K562 (cell line): Measurements from ENCODE around the gene FKBP8. TPM values are rescaled to one million over a fixed set of nuclear protein-coding genes. Genes with fewer than 3 reads are reported as not detected.
A peak's percentile ranks its signal among the peaks of the same experiment; 100 is the strongest.

Experiments used
- BCOR ChIP-seq: fragments of 450-650 bp; IDR thresholded peaks from 2 replicates; pipeline ENCODE4 v1.6.1; 2016
- CBX3 ChIP-seq, 2 experiments: IDR thresholded peaks; 1 replicate in 1 of 2; 2 replicates in 1 of 2; pipeline ENCODE4 v1.6.1; 2012; ENCODE audit warnings: inconsistent platforms in 2 of 2, low read length in 2 of 2, borderline replicate concordance in 1 of 2, control low read depth in 1 of 2
- CXXC5 ChIP-seq: fragments of 250-450 bp; sonication (Bioruptor Pico); IDR thresholded peaks from 2 replicates; pipeline ENCODE4 v1.8.0; 2022; ENCODE audit warnings: inconsistent platforms, mild to moderate bottlenecking, moderate library complexity
- DACH1 ChIP-seq: fragments of 450-650 bp; IDR thresholded peaks from 2 replicates; pipeline ENCODE4 v1.6.1; 2018; ENCODE audit not compliant: partially characterized antibody
- FOXA1 ChIP-seq: fragments of 450-650 bp; IDR thresholded peaks from 2 replicates; pipeline ENCODE4 v1.6.1; 2016; ENCODE audit warnings: mild to moderate bottlenecking, borderline replicate concordance
- GATAD2B ChIP-seq: fragments of 450-650 bp; IDR thresholded peaks from 2 replicates; pipeline ENCODE4 v1.6.1; 2017; ENCODE audit warnings: mild to moderate bottlenecking, borderline replicate concordance
- HMGN3 ChIP-seq: IDR thresholded peaks from 2 replicates; pipeline ENCODE4 v1.6.1; 2011; ENCODE audit warnings: borderline replicate concordance, low read depth, mild to moderate bottlenecking, mixed read lengths, low read length; ENCODE audit not compliant: insufficient read length; ENCODE audit errors: extremely low read depth
- HNRNPLL ChIP-seq: fragments of 200-400 bp; formaldehyde crosslinking; IDR thresholded peaks from 2 replicates; pipeline ENCODE4 v1.6.1; 2017; ENCODE audit warnings: low read length, low read depth, mild to moderate bottlenecking; ENCODE audit not compliant: poor library complexity, severe bottlenecking
- HNRNPUL1 ChIP-seq: fragments of 200-400 bp; formaldehyde crosslinking; IDR thresholded peaks from 2 replicates; pipeline ENCODE4 v1.6.1; 2017; ENCODE audit warnings: low read length
- JUN ChIP-seq, 2 experiments: sonication (generic) in 1 of 2; formaldehyde crosslinking in 1 of 2; IDR thresholded peaks; 2 replicates each; pipeline versions ENCODE4 v1.6.1 to v1.8.0; 2012 to 2022; ENCODE audit warnings: borderline replicate concordance in 2 of 2, mild to moderate bottlenecking in 2 of 2, improper control_type of control experiment in 1 of 2, low read depth in 1 of 2, low read length in 1 of 2, missing genetic modification reagents in 1 of 2
- MEIS2 ChIP-seq: fragments of 450-650 bp; IDR thresholded peaks from 2 replicates; pipeline ENCODE4 v1.6.1; 2014; ENCODE audit warnings: mild to moderate bottlenecking; ENCODE audit not compliant: partially characterized antibody
- RAD21 ChIP-seq, 2 experiments: fragments of 250-450 bp in 1 of 2; fragments of 450-650 bp in 1 of 2; sonication (Bioruptor Pico) in 1 of 2; formaldehyde crosslinking in 1 of 2; IDR thresholded peaks in 1 of 2; conservative IDR thresholded peaks in 1 of 2; 2 replicates each; pipeline versions ENCODE4 v1.4.0 to v1.8.0; 2020 to 2022; ENCODE audit warnings: mild to moderate bottlenecking in 2 of 2, moderate library complexity in 1 of 2
- RFX1 ChIP-seq: fragments of 450-650 bp; IDR thresholded peaks from 2 replicates; pipeline ENCODE4 v1.6.1; 2016; ENCODE audit warnings: mild to moderate bottlenecking, moderate library complexity
- RFX5 ChIP-seq: IDR thresholded peaks from 2 replicates; pipeline ENCODE4 v1.6.1; 2011; ENCODE audit warnings: low read depth, mild to moderate bottlenecking, improper control_type of control experiment, low read length
- STAT5A ChIP-seq: IDR thresholded peaks from 2 replicates; pipeline ENCODE4 v1.6.1; 2012; ENCODE audit warnings: low read length, inconsistent platforms, borderline replicate concordance
- THRAP3 ChIP-seq: fragments of 450-650 bp; IDR thresholded peaks from 2 replicates; pipeline ENCODE4 v1.6.1; 2016; ENCODE audit warnings: mild to moderate bottlenecking, inconsistent platforms, borderline replicate concordance
- VEZF1 ChIP-seq: fragments of 200-800 bp; sonication (Bioruptor generic); IDR thresholded peaks from 2 replicates; pipeline ENCODE4 v1.6.1; 2017; ENCODE audit warnings: missing genetic modification characterization, missing compliant biosample characterization
- ZBED1 ChIP-seq: IDR thresholded peaks from 2 replicates; pipeline ENCODE4 v1.6.1; 2014
- ZBTB2 ChIP-seq: fragments of 450-650 bp; IDR thresholded peaks from 2 replicates; pipeline ENCODE4 v1.6.1; 2016; ENCODE audit warnings: antibody characterized with exemption
- ZBTB7A ChIP-seq: IDR thresholded peaks from 2 replicates; pipeline ENCODE4 v1.6.1; 2011; ENCODE audit warnings: low read depth, mild to moderate bottlenecking, low read length, moderate library complexity, borderline replicate concordance; ENCODE audit not compliant: control insufficient read depth
- ZFP1 ChIP-seq: fragments of 450-650 bp; formaldehyde crosslinking; IDR thresholded peaks from 2 replicates; pipeline ENCODE4 v1.4.0; 2020; ENCODE audit warnings: mild to moderate bottlenecking, mixed read lengths
- ZNF124 ChIP-seq: sonication (generic); formaldehyde crosslinking; IDR thresholded peaks from 2 replicates; pipeline ENCODE4 v1.8.1; 2022; ENCODE audit warnings: missing genetic modification reagents
- ZNF436 ChIP-seq: fragments of 250-450, 450-650 bp; sonication (Bioruptor Pico); formaldehyde crosslinking; IDR thresholded peaks from 2 replicates; pipeline ENCODE4 v1.7.0; 2020; ENCODE audit warnings: mild to moderate bottlenecking
- ZNF444 ChIP-seq: fragments of 250-450 bp; sonication (Bioruptor Pico); IDR thresholded peaks from 2 replicates; pipeline ENCODE4 v1.4.0; 2020; ENCODE audit warnings: mild to moderate bottlenecking, moderate library complexity
- ZNF551 ChIP-seq: fragments of 250-450 bp; sonication (Bioruptor Pico); IDR thresholded peaks from 2 replicates; pipeline ENCODE4 v1.5.0; 2021; ENCODE audit warnings: mild to moderate bottlenecking, moderate library complexity
- polyA plus RNA-seq, 8 experiments: library from polyadenylated mRNA; depleted of rRNA in 4 of 8; stranded (reverse) in 5 of 8; unstranded in 3 of 8; fragments of >200 nt; fragmentation: Nextera tagmentation in 2 of 8; fragmentation: Illumina TruSeq in 1 of 8; extraction: Ambion mirVana in 2 of 8; extraction: Trizol in 1 of 8; gene quantifications; 2 replicates each; pipeline versions ENCODE4 v1.2.1 to v1.2.3, GENCODE V29; 2011 to 2014; ENCODE audit warnings: inconsistent platforms in 1 of 8, missing spikeins in 1 of 8
- total RNA-seq, 7 experiments: library from RNA; depleted of rRNA in 6 of 7; stranded (reverse); fragments of >200 nt in 6 of 7; fragmentation: Illumina TruSeq in 2 of 7; extraction: Trizol in 2 of 7; gene quantifications; 2 replicates each; pipeline versions ENCODE4 v1.2.1 to v1.2.3, GENCODE V29; 2011 to 2021; ENCODE audit warnings: low replicate concordance in 1 of 7

FKBP8 gene
- total and polyA plus RNA-seq, 9 of the 15 experiments (the other 6 are each of a cell fraction or from before 2014, with no cell fraction given) = 0.46 to 236 (median 104) TPM

DNA sequence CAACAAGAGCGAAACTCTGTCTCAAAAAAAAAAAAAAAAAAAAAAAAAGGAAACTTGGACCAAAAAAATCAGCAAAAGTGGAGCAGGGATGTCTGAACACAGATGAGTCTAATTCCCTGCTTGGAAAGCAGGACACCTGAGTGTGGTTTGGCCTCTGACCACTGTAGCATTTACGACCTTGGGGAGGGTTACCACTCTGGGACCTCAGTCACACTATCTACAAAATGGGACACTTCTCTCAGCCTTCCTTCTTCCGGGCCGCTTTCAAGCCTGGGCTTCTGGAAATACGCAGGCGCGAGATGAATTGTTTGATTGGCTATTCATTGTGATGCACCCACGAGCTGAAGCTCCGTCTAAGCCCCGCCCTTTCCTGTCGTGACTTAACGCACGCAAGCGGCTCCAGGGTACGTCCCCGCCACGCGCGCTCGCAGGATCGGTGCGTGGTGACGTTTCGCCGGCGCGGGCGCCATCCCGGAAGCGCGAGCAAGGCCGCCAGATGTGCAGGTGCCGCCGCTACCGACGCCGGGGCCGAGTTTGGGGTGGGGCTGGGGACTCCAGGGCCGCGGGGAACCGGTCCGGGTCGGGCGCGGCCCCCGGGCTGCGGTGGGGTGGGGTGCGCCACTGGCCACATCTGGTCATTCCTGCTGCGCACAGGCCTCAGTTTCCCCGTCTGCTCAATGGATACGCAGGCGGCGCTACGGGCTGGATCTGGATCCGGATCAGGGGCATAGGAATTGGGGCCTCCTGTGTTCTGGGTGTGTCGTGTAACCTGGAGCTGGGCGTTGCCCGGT, 14.2 kb upstream of the FKBP8 start, which contains the start of gene KXD1 (continued):
- TF ChIP-seq HMGN3 = no peak
- TF ChIP-seq ZNF444 (CRISPR knock-in tag) = no peak
- TF ChIP-seq RFX5 = no peak
- no peak for TF ChIP-seq THRAP3
- peak; percentile 67 for TF ChIP-seq DACH1
- 0 out of 2 replicates have a peak, but pooled peaks have one; percentile 20 for TF ChIP-seq STAT5A
- TF ChIP-seq RAD21 (CRISPR knock-in tag; conservative IDR thresholded peaks at IDR 0.05 in 1 of 2, IDR thresholded peaks at IDR 0.05 in 1 of 2) = no peak
- peak in 1 of 2 experiments; percentile 98; a peak in 2 of 3 replicates for TF ChIP-seq CBX3 (IDR thresholded peaks at IDR 0.05; ENCODE audit: borderline replicate concordance in 1 of 2, low read length in 2 of 2)
- no peak for TF ChIP-seq HNRNPUL1
- TF ChIP-seq ZNF551 = no peak
- TF ChIP-seq HNRNPLL = peak; percentile 73
- no peak for TF ChIP-seq ZNF436
- peak; percentile 98 for TF ChIP-seq ZBTB2
- no peak for TF ChIP-seq JUN (IDR thresholded peaks at IDR 0.05; ENCODE audit: borderline replicate concordance, low read depth, low read length)
- no peak for TF ChIP-seq JUN (CRISPR knock-in tag; IDR thresholded peaks at IDR 0.05; ENCODE audit: borderline replicate concordance)
- no peak; the same call in 1 of the 2 replicates for TF ChIP-seq GATAD2B
- peak; percentile 100 for TF ChIP-seq BCOR
- TF ChIP-seq MEIS2 = peak; percentile 65
- peak; percentile 95 for TF ChIP-seq ZBED1
- TF ChIP-seq CXXC5 (CRISPR knock-in tag) = peak; percentile 98
- TF ChIP-seq RFX1 = no peak
- no peak for TF ChIP-seq ZNF124 (CRISPR knock-in tag)
- TF ChIP-seq FOXA1 = no peak
- no peak for TF ChIP-seq ZFP1
- peak; percentile 43; the same call in 1 of the 2 replicates for TF ChIP-seq ZBTB7A
- TF ChIP-seq VEZF1 (CRISPR knock-in tag) = peak; percentile 58
